ENCODE measurements around the gene RAC2. TPM values are rescaled to one million over a fixed set of nuclear protein-coding genes. Genes with fewer than 3 reads are reported as not detected.

The RAC2 gene
- total RNA-seq (2014; rRNA removed; shearing (Covaris generic)): 9.4 and 9.6 TPM in 2 replicates

DNA sequence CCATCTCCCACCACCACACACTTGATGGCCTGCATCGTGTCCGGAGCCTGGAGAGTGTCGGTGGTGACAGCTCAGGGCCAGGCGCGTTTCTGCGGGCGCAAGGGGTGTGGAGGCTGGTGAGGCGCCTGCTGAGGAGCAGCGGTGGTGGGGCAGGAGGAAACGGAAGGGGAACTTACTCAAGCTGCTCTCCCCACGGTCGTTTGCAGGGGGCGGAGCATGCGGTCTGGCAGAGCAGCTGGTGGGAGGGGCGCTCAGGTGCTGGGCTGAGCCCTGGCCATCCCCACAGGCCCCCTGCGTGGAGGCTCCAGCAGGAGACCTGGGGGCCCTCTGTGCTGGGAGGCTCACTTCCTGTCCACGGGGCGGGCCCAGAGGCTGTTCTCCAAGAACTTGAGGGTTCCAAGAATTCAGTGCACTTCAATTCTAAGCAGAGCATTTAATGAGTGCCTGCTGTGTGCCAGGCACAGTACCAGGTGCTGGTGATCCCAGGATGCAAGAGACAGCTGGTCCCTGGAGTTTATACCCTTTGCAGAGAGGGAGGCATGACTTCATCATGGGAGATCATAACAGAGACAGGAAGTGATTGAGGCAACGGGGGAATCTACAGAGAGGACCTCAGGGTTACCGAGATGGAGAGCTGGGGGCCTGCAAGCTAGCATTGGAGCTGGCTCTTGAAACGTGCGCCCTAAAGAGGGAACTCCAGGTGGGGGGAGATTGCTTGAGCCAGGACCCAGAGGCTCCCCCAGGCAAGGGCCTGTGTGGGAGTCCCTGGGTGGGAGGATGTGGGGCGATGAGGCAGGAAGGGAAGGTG is at the start of gene RAC2:
Gene RAC2, minus strand, starts transcription at position 156 of the 808 bp plus-strand sequence. Its CDS starts 121 bp downstream, at position 35.
- H3K4me3 ChIP-seq (ENCODE audit: insufficient read depth, low read depth, low read length): peak within 1 kb of the TSS; percentile 27
- peak; percentile 88 for DNase-seq

DNA sequence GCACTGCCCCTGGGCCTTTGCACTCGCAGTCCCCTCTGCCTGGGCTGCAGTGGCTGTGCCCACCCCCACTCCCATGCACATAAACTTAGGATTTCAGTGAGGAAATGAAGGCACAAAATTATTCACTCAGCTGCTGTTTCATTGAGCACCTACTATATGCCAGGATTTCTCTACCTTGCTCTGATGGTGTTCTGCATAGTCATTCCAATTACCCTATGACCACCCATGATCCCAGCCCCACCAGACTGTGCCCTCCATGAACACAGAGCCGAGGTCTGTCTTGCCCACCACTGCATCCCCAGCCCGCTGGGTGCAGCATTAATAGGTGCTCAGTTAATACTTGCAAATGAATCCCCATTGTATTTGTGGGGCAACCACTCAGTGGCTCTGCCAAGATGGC is 49.1 kb upstream of the RAC2 start:
- no peaks in the 10 kb centered on the region for H3K27me3 ChIP-seq (ENCODE audit: control insufficient read depth, insufficient read depth, low read length)
- no peaks in the 10 kb centered on the region for H3K36me3 ChIP-seq (replicated peaks; ENCODE audit: control insufficient read depth, insufficient read depth, low read length)
- H3K4me3 ChIP-seq (ENCODE audit: insufficient read depth, low read depth, low read length): no peak overlapping the region
- no peak for DNase-seq

More for the DNA sequence above, at the start of gene RAC2:
- no peaks in the 10 kb centered on the region for H3K27me3 ChIP-seq (ENCODE audit: control insufficient read depth, insufficient read depth, low read length)
- no peaks in the 10 kb centered on the region for H3K36me3 ChIP-seq (replicated peaks; ENCODE audit: control insufficient read depth, insufficient read depth, low read length)

DNA sequence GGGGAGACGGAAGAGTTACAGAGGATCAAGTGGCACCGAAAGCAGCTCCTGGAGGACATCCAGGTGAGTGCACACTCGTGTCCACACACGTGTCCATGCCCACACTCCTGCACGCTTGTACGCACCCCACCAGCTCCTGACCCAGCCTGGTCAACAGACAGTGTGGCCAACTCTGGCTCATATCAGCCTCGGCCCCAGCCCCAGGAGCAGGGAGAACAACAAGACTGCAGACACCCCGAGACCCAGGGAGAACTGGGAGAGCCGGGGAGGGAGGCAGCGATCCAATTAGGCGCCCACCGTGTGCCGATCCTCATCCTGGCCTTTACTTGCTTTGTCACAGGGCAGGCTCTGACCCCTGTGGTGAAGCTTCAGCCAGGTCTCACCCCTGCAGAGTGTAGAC is 48.6 kb upstream of the RAC2 start:
- Histone ChIP-seq H3K36me3 (replicated peaks; ENCODE audit: control insufficient read depth, insufficient read depth, low read length) (no peaks in the 10 kb centered on the region), H3K4me3 (ENCODE audit: insufficient read depth, low read depth, low read length) (no peak overlapping the region), H3K27me3 (ENCODE audit: control insufficient read depth, insufficient read depth, low read length) (no peaks in the 10 kb centered on the region)
- DNase-seq: no peak

DNA sequence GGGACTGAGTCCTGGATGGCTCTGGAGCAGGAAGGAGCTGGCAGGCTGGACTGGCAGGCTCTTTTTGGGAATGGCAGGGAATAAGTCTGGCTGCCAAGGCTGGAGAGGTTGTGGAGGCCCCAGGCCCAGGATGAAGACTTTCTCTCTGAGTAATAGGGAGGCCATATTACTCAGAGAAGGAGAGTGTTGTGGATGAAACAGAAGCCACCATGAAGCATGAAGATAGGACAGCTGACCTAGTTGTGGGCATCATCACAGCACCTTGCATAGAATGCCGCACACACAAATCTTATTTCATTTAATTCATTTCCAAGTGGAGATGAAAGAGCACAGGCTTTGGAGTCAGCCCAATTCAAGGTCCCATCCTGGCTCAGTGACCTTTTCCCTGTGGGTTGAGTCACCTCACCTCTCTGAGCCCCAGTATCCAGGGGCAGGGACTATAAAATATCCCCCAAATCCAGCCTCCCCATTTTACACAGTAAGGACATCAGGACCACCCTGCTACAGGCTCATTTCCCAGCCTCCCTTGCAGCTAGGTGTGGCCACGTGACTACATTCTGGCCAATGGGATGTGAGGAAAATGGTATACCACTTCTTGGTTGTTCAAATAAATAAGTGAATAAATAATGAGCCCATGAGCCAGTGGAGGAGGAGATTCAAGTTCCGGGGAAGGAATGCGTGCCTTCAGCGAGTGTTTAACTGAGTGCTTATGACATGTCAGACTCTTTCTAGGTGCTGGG is 47.7 kb upstream of the RAC2 start:
- DNase-seq: no peak

DNA sequence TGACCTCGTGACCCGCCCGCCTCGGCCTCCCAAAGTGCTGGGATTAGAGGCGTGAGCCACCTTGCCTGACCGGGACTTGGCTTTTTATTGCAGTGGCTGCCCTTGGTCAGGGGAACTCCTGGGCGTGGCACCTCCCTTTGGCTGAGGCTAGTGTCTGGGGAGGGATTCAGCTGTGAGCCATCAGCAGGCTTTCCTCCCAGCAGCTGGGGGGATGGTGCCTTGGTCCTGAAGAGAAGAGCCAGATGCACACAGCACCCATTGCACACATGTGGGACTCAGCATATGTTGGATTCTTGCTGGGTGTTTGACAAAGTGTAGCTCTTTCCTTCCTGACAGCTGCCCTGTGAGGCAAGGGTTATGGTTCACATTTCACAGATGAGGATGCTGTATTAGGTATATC is 46.7 kb upstream of the RAC2 start:
- no peak overlapping the region for H3K4me3 ChIP-seq (ENCODE audit: insufficient read depth, low read depth, low read length)
- H3K27me3 ChIP-seq (ENCODE audit: control insufficient read depth, insufficient read depth, low read length): no peaks in the 10 kb centered on the region; the same call in 1 of the 2 replicates
- H3K36me3 ChIP-seq (replicated peaks; ENCODE audit: control insufficient read depth, insufficient read depth, low read length): no peaks in the 10 kb centered on the region
- no peak for DNase-seq

More for the DNA sequence above, 47.7 kb upstream of the RAC2 start:
- Histone ChIP-seq H3K36me3 (replicated peaks; ENCODE audit: control insufficient read depth, insufficient read depth, low read length) (no peaks in the 10 kb centered on the region), H3K4me3 (ENCODE audit: insufficient read depth, low read depth, low read length) (no peak overlapping the region), H3K27me3 (ENCODE audit: control insufficient read depth, insufficient read depth, low read length) (no peaks in the 10 kb centered on the region; the same call in 1 of the 2 replicates)

DNA sequence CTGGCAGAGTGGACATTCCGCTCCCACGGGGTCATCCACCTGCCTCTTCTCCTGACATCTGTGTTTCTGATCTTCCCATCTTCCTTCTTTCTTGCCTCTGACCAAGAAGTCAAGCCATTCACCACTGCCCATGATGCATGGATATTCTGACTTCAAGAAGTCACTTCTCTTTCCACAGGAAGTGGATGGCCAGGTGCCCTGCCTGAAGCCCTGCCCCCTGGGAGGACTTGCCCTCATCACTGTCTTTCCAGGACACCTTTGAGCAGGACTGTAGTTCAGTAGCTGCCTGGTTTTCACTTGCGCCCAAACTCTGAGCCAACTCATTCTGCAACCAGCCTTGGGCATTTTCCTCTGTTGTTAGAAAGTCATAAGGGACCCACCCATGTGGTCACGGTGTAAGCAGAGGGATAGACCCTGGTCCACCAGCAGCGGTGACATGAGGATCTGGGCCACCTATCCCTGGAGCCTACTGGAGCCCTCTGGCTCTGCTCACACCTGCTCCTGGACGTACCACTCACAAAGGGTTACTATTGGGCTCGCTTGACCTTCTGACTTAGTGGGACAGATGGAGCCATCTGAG is 45.2 kb upstream of the RAC2 start:
- no peaks in the 10 kb centered on the region for H3K36me3 ChIP-seq (replicated peaks; ENCODE audit: control insufficient read depth, insufficient read depth, low read length)
- no peaks in the 10 kb centered on the region; the same call in 1 of the 2 replicates for H3K27me3 ChIP-seq (ENCODE audit: control insufficient read depth, insufficient read depth, low read length)
- DNase-seq: no peak
- no peak overlapping the region for H3K4me3 ChIP-seq (ENCODE audit: insufficient read depth, low read depth, low read length)

DNA sequence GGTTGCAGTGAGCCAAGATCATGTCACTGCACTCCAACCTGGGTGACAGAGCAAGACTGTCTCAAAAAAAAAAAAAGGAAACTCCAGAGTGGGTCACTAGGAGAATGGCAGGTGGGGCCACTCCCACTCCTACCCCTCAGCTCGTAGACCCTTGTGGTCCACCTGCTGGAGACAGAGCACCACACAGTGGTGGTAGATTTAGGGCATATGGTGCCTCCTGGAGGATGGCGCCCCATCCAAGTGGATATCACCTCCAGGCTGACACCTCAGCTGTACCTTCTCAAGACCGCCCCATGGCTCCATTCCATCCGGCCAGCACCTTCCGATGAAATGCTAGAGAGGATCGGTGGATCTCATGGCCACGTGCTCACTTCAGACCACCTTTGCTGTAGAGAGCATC is 44.5 kb upstream of the RAC2 start:
- peak; percentile 54 for DNase-seq
- Histone ChIP-seq H3K27me3 (ENCODE audit: control insufficient read depth, insufficient read depth, low read length) (no peaks in the 10 kb centered on the region; the same call in 1 of the 2 replicates), H3K4me3 (ENCODE audit: insufficient read depth, low read depth, low read length) (no peak overlapping the region), H3K36me3 (replicated peaks; ENCODE audit: control insufficient read depth, insufficient read depth, low read length) (no peaks in the 10 kb centered on the region)

DNA sequence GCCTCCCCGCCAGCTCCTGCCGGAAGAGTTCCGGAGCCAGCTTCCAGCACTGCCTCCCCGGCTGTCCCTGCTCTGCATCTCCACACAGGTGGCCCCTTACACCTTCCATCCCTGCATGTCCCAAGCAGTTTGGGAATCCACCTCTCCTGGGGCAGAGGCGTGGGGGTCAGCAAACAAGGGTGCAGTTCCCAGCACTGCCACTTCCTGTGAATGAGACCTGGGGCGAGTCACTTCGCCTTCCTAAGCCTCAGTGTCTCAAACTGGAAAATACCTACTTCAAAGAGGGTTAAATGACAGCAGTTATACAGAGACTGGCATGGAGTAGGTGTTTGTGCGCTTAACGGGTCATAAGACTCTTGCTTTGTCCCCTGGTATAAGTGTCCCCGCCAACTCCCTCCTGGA is 43.5 kb upstream of the RAC2 start:
- no peak overlapping the region for H3K4me3 ChIP-seq (ENCODE audit: insufficient read depth, low read depth, low read length)

DNA sequence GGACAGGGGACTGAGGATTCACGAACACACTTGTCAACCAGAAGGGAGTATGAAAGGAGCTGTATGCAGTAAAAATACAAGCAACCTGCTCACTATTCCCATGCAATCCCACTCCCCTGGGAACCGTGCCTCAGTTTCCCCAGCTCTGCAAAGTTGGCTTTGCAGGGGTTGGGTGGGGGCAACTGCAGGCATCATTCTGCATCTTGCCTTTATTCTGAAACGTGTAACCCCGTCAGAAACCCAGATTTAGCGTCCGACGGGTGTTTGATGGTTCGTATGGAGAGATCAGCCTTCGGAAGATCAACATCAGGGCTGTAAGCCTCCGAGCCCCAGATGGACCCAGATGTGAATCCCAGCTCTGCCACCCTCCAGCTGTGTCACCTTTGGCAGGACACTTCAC is 41.9 kb upstream of the RAC2 start:
- Histone ChIP-seq H3K36me3 (replicated peaks; ENCODE audit: control insufficient read depth, insufficient read depth, low read length) (no peaks in the 10 kb centered on the region), H3K27me3 (ENCODE audit: control insufficient read depth, insufficient read depth, low read length) (no peaks in the 10 kb centered on the region; the same call in 1 of the 2 replicates), H3K4me3 (ENCODE audit: insufficient read depth, low read depth, low read length) (no peak overlapping the region)
- no peak for DNase-seq

More for the DNA sequence above, 43.5 kb upstream of the RAC2 start:
- Histone ChIP-seq H3K36me3 (replicated peaks; ENCODE audit: control insufficient read depth, insufficient read depth, low read length) (no peaks in the 10 kb centered on the region), H3K27me3 (ENCODE audit: control insufficient read depth, insufficient read depth, low read length) (no peaks in the 10 kb centered on the region; the same call in 1 of the 2 replicates)
- DNase-seq: peak; percentile 73

DNA sequence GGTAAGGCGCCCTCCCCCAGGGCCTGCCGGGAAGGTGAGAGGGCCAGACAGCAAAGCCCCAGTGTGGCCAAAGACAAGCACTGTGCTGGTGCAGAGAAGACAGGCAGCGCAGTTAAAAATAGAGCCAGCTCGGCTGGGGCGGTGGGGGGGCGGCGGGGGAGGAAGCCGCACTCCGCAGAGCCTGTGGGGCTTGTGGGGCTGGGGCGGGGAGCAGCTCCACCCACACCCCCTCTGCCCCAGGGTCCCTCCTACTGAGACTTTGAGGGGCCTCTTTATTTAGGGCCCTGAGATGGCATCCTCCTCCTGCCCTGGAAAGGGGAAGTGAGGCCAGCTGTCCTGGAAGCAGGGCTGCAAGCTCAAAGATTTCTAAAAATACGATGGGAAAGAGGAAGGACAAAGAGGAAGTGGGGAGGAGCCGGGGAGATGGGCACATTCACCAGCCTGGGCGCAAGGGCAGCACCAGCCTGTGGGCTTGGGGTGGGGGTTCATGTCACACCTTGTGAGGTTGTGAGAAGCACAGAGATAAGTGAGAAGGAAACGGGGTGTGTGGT is 40.8 kb upstream of the RAC2 start:
- no peaks in the 10 kb centered on the region; the same call in 1 of the 2 replicates for H3K27me3 ChIP-seq (ENCODE audit: control insufficient read depth, insufficient read depth, low read length)
- H3K36me3 ChIP-seq (replicated peaks; ENCODE audit: control insufficient read depth, insufficient read depth, low read length): no peaks in the 10 kb centered on the region
- peak; percentile 81 for DNase-seq
- H3K4me3 ChIP-seq (ENCODE audit: insufficient read depth, low read depth, low read length): no peak overlapping the region

DNA sequence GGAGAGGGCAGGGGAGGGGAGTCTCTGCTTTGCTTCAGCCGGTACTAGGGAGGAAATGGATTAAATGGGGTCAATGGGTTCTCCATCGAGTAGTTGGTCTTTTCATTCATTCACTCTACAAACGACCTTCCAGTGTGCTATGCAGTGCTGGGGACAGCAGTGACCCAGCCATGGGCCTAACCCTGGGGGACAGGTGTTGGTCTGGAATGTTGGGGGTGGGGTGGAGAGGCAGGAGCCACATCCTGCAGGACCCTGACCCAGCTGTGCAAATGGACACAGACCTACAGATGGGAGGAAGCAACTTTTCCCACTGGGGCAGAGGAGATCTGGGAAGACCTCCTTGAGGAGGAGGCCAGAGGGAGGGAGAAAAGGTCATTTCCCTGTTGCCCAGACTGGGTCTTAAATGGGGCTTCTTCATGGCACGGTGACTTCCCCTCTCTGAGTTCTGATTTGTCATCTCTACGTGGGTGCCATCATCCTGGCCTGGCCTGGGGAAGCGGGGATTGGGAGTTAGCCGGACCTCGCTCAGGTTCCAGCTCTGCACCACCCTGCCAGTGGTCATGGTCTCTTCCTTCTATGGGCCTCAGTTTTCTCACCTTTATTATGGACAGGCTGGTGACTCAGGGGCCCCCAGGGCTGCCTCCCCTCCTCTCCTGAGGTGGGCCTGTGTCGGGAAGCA is 40.2 kb upstream of the RAC2 start:
- H3K27me3 ChIP-seq (ENCODE audit: control insufficient read depth, insufficient read depth, low read length): no peaks in the 10 kb centered on the region; the same call in 1 of the 2 replicates
- no peak overlapping the region for H3K4me3 ChIP-seq (ENCODE audit: insufficient read depth, low read depth, low read length)
- no peak for DNase-seq
- no peaks in the 10 kb centered on the region for H3K36me3 ChIP-seq (replicated peaks; ENCODE audit: control insufficient read depth, insufficient read depth, low read length)

DNA sequence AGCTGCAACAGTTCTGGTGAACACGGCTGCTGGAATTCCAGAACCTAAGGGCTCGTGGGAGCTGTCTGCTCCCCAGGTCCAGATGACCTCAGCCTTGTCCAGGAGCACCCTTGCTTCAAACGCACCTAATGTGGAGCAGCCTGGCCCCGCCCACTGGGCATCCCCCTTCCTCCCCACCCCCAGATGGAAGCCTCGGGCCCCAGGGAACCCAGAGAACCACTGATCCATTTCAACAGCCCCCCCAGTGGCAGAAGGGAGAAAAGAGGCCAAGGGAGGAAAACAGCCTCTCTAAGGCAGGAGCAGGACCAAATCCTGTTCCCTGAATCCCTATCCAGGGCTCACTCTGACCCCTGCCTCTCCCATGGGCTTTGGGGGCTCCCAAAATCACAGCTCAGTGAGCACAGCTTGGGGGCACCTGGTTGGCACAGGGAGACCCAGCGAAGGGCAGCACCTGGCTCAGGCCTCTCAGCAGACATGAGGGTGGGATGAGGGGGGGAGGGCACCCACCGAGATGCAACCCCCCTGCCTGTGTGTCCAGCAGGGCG is 39.4 kb upstream of the RAC2 start:
- no peaks in the 10 kb centered on the region; the same call in 1 of the 2 replicates for H3K27me3 ChIP-seq (ENCODE audit: control insufficient read depth, insufficient read depth, low read length)
- H3K36me3 ChIP-seq (replicated peaks; ENCODE audit: control insufficient read depth, insufficient read depth, low read length): no peaks in the 10 kb centered on the region
- peak; percentile 73 for DNase-seq
- H3K4me3 ChIP-seq (ENCODE audit: insufficient read depth, low read depth, low read length): no peak overlapping the region

DNA sequence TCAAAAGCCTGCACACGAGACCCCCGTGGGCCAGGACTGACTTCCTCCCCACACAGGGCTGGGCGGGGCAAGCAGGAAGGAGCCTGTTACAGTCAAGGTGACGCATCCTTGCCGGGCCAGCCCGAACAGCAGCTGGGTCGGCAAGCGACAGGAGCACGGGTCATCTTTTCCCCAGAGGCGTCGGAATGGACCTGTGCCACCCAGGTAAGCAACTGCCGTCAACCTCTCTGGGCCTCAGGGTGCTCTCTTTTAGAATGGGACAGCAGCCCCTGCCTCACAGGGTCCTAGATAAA is 38.3 kb upstream of the RAC2 start, which contains the start of gene CYTH4:
Gene CYTH4, plus strand, starts transcription at position 124 of the 293 bp plus-strand sequence. Its CDS starts 62 bp downstream, at position 186.
- DNase-seq: peak; percentile 27
- Histone ChIP-seq H3K4me3 (ENCODE audit: insufficient read depth, low read depth, low read length) (no peak within 1 kb of the TSS), H3K27me3 (ENCODE audit: control insufficient read depth, insufficient read depth, low read length) (no peaks in the 10 kb centered on the region; the same call in 1 of the 2 replicates), H3K36me3 (replicated peaks; ENCODE audit: control insufficient read depth, insufficient read depth, low read length) (no peaks in the 10 kb centered on the region)

All from H7 (cell line).